HG02678 (cell line): ENCODE measurements around the gene TLR10.
A peak's percentile ranks its signal among the peaks of the same experiment; 100 is the strongest.

Experiments
- ATAC-seq: cut with Tn5 transposase; IDR thresholded peaks from one replicate; pipeline ENCODE4 v1.9.1; 2021; ENCODE audit warnings: mild to moderate bottlenecking, moderate library complexity; ENCODE audit not compliant: unreplicated experiment

The TLR10 gene

DNA sequence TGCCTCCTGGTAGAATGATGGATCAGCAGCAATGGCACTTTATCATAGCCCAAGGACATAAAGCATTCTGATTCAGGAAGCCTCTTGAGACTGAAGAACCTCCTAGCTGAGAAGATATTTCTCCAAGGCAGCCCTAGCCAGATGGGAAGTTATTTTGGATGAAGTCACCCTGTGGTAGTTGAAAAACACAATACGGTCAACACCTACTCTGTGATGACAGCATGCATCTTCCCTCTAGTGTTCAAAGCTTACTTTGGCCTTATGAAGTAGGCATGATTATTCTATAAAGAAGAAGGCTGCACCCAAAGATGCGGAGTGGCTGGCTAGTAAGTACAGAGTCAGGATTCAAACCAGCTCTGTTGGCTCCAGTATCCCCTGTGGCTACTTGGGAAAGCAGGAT, 47.9 kb downstream of the TLR10 start:
- ATAC-seq = no peak

DNA sequence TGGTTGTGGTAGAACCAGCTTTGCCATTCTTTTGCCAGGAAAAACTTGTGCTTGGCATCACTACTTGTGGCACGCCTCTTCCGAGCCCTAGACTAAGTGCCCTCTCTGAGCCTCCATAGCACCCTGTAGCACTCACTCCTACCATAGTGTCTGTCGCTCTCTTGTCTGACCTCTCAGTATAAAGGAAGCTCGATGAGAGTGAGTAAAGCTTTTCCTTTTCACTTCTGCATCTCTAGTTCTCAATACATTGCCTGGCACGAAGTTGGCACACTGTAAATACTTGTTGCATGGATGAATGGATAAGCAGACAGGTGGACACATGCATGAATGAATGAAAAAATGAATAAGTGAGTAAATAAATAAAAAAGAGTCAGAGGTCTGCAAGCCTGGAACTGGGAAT, 48.3 kb downstream of the TLR10 start:
- no peak for ATAC-seq

DNA sequence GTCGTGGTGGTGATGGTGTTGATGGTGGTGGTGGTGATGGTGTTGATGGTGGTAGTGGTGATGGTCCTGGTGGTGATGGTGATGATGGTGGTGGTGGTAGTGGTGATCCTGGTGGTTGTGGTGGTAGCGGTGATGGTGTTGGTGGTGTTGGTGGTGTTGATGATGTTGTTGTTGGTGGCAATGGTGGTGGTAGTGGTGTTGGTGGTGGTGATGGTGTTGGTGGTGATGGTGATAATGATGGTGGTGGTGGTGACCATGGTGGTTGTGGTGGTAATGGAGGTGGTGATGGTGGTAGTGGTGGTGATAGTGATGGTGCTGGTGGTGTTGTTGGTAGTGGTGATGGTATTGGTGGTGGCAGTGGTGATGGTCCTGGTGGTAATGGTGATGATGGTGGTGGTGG, 49.1 kb downstream of the TLR10 start:
- ATAC-seq = no peak

DNA sequence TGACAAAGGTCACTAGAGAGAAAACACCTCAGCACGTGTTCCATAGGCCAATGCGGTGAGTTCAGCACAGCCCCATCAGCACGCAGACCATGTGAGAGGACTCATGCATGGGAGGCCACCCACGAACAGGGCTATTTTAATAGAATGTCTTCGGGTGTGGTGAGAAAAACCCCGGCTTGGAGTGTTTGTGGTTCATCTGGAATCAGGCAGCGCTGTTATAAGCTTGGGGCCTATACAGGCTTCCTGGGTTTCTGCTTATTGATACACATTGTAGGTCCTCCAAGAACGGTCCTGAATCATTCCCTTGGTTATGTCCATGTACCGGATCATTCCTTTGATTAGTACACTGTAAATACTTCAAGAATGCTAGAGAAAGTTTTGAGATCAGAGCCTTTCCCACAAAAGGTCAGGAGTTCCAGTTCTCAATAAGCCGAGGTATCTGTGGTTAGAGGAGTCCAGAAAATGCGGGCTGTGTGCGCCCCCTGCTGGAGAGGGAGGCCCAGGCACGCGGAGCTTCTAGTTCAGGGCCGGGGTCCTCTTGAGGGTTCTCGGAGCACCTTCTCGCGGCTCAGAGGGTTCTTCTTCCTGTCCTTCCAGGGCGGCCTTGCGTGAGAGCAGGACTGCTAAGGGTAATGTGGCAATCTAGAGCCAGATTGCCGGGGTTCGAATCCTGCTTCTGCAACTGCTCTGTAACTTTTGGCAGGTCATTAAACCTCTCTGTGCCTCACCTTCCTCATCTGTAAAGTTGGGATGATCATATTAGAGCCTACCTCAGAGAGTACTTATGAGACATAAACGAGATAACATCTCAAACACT, 51.8 kb downstream of the TLR10 start:
- ATAC-seq = peak; percentile 90

DNA sequence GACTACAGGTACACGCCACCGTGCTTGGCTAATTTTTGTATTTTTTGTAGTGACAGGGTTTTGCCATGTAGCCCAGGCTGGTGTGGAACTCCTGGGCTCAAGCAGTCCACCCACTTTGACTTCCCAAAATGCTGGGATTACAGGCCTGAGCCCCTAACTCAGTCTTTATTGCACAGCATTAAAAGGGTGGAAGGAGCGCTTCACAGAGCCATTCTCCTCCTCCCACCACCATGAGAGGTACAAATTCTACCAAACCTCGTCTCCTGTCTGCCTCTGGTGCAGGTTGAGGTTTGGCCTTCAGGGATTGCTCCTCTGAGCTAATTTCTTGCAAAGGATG, 52.3 kb downstream of the TLR10 start:
- no peak for ATAC-seq

DNA sequence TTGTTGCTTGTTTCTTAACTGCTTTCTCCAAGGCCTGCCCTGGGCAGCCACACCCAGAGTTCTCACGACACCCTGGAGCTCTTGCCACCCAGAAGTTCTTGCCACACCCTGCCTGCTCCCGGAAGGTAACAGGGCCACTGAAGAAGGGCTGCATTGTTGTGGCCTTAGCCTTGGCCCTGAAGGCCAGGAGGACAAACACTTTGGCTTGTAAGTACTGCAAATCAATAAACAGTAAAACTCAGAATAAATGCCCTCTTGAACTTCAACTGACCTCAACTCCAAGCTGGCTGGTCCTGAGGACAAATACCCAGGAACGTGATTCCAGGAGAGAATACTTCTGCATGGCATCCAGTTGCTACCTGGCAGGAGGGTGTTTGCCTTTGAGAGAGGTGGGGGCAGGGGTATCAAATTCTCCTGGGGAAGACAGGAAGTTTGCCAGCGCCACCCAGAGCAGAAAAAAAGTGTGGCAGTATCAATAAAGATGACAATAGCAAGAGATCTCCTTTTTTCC, 54.1 kb downstream of the TLR10 start:
- no peak for ATAC-seq

DNA sequence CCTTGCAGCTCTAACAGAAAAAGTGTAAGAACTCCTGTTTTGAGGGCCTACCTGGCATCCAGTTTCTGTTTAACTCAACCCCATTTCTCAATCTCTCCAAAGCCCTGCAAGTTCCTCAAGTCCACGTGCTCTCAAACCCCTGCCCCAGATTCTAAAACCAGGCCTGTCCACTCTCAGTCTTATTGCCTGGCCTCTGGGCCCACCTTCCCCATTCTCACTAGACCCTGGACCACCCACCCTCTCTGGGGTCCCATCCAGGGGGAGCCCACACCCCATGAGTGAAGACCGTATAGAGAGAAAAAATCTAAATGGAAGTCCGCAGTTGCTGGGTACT, 58.3 kb downstream of the TLR10 start:
- ATAC-seq = no peak

DNA sequence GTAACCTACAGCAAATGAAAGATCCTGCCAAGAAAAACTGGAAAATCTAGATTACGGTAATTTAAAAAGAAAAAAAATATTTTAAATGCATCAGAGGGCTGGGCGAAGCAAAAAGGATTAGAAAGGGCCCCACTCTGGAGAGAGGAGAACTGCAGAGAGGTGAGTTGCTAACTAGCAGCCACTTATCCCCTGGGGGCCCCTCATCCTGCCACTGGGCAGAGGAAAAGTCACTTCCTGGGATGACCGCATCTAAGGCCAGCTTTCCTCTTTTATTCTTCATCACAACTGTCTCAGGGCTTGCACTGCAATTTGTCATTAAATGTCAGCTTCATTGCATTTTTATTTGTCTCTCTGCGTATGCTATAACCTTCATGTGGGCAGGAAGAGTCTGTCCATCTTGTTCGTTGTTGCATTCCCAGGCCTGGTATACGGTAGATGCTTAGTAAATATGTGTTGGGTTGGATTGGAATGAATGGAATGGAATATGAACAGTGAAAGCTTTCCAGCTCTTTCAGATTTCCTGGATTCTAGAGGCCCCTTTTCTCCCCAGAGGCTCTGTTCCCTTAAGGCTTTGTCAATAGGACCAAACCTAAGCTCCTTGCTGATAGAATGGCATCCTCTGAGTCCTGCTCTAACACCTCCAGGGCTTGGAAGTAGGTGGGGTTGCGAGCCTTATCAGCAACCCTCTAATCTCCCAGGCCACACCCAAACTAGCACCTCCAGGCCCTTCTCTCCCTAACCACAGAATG, 58.9 kb downstream of the TLR10 start:
- ATAC-seq = no peak

DNA sequence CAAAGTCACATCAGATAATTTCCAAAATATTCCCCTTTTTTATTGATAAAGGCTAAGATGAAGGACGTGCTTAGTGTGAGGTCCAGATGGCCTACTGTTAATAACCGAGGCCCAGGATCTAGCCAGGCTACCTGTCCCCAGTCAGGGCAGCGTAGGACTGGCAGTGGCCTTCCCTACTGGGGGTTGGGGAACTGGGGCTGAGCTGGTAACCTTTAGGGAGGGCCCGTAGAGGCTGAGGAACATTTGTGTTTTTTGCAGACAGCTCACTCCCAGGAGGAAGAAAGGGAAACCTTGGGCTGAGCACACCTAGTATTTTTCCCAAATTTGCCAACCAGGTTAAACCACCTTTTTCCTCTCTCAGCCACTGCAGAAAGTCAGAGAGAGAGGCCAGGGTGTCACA, 59.7 kb downstream of the TLR10 start:
- no peak for ATAC-seq
